ENCODE measurements around the gene ZNF75A. TPM values are rescaled to one million over a fixed set of nuclear protein-coding genes. Genes with fewer than 3 reads are reported as not detected.

The ZNF75A gene
- total RNA-seq, 1 experiment from 2014 or later, result 24.5 TPM

DNA sequence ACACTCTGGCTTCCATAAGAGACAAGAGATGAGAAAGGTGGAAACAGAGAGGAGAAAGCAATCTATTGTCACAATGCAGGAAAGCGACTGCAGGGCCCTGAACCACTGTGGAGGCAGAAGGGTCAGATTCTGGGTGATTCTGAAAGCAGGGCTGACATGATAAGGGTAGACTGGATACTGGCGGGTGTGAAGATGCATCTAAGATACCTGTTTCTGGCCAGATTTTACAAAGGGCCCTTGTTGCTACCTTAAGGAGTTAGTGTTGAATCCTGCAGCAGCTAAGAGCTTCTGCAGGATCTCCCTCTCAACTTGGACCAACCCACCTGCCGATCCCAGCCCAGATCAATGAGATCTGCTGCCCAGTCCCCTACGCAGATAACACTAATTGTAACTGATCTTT is 42.8 kb upstream of the ZNF75A start:
- in situ Hi-C loops (cut with HindIII; ENCODE audit: low pct_unique_long_range_greater_than_20kb, low sequenced_read_pairs), result no loop called here
- no peak overlapping the region for H3K4me3 ChIP-seq (ENCODE audit: low read depth in 2 of 2, low read length in 2 of 2)
- ChIA-PET POLR2A (no interaction called here), CTCF (no interaction called here)
- no peaks in the 10 kb centered on the region for H3K27me3 ChIP-seq (ENCODE audit: control insufficient read depth, insufficient read depth, low read length)
- intact Hi-C loops (cut with micrococcal nuclease; ENCODE audit: unreplicated experiment), result no loop called here
- no peaks in the 10 kb centered on the region for H3K36me3 ChIP-seq (ENCODE audit: control insufficient read depth, insufficient read depth, low read length)
- H3K9me3 ChIP-seq (ENCODE audit: control insufficient read depth, insufficient read depth, low read depth, low read length), result no peaks in the 10 kb centered on the region
- peaks cover 8% of the 10 kb centered on the region; the same call in 1 of the 2 replicates for H3K4me1 ChIP-seq (ENCODE audit: control insufficient read depth, insufficient read depth, low read length)
- no peak for DNase-seq (ENCODE audit: low read depth, low spot score)
- TF ChIP-seq POLR2AphosphoS5 (IDR thresholded peaks at IDR 0.05; ENCODE audit: low read depth, low read length), result no peak
- TF ChIP-seq, protein P1, sequence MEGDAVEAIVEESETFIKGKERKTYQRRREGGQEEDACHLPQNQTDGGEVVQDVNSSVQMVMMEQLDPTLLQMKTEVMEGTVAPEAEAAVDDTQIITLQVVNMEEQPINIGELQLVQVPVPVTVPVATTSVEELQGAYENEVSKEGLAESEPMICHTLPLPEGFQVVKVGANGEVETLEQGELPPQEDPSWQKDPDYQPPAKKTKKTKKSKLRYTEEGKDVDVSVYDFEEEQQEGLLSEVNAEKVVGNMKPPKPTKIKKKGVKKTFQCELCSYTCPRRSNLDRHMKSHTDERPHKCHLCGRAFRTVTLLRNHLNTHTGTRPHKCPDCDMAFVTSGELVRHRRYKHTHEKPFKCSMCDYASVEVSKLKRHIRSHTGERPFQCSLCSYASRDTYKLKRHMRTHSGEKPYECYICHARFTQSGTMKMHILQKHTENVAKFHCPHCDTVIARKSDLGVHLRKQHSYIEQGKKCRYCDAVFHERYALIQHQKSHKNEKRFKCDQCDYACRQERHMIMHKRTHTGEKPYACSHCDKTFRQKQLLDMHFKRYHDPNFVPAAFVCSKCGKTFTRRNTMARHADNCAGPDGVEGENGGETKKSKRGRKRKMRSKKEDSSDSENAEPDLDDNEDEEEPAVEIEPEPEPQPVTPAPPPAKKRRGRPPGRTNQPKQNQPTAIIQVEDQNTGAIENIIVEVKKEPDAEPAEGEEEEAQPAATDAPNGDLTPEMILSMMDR (IDR thresholded peaks at IDR 0.05), result no peak
- TF ChIP-seq SIN3A (IDR thresholded peaks at IDR 0.05; ENCODE audit: borderline replicate concordance, insufficient read depth, low read depth, low read length), result no peak
- TF ChIP-seq, protein P2, sequence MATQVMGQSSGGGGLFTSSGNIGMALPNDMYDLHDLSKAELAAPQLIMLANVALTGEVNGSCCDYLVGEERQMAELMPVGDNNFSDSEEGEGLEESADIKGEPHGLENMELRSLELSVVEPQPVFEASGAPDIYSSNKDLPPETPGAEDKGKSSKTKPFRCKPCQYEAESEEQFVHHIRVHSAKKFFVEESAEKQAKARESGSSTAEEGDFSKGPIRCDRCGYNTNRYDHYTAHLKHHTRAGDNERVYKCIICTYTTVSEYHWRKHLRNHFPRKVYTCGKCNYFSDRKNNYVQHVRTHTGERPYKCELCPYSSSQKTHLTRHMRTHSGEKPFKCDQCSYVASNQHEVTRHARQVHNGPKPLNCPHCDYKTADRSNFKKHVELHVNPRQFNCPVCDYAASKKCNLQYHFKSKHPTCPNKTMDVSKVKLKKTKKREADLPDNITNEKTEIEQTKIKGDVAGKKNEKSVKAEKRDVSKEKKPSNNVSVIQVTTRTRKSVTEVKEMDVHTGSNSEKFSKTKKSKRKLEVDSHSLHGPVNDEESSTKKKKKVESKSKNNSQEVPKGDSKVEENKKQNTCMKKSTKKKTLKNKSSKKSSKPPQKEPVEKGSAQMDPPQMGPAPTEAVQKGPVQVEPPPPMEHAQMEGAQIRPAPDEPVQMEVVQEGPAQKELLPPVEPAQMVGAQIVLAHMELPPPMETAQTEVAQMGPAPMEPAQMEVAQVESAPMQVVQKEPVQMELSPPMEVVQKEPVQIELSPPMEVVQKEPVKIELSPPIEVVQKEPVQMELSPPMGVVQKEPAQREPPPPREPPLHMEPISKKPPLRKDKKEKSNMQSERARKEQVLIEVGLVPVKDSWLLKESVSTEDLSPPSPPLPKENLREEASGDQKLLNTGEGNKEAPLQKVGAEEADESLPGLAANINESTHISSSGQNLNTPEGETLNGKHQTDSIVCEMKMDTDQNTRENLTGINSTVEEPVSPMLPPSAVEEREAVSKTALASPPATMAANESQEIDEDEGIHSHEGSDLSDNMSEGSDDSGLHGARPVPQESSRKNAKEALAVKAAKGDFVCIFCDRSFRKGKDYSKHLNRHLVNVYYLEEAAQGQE (IDR thresholded peaks at IDR 0.05; ENCODE audit: insufficient read depth in 1 of 2, low read depth in 2 of 2, low read length in 1 of 2), result no peak
- no peak for TF ChIP-seq TCF7L2 (IDR thresholded peaks at IDR 0.05; ENCODE audit: low read depth, low read length)
- no peak overlapping the region; the same call in 1 of the 2 replicates for H3K27ac ChIP-seq (ENCODE audit: low read length)
- no peak for ATAC-seq
- no TSS peak for BruUV-seq (replicated peaks)

DNA sequence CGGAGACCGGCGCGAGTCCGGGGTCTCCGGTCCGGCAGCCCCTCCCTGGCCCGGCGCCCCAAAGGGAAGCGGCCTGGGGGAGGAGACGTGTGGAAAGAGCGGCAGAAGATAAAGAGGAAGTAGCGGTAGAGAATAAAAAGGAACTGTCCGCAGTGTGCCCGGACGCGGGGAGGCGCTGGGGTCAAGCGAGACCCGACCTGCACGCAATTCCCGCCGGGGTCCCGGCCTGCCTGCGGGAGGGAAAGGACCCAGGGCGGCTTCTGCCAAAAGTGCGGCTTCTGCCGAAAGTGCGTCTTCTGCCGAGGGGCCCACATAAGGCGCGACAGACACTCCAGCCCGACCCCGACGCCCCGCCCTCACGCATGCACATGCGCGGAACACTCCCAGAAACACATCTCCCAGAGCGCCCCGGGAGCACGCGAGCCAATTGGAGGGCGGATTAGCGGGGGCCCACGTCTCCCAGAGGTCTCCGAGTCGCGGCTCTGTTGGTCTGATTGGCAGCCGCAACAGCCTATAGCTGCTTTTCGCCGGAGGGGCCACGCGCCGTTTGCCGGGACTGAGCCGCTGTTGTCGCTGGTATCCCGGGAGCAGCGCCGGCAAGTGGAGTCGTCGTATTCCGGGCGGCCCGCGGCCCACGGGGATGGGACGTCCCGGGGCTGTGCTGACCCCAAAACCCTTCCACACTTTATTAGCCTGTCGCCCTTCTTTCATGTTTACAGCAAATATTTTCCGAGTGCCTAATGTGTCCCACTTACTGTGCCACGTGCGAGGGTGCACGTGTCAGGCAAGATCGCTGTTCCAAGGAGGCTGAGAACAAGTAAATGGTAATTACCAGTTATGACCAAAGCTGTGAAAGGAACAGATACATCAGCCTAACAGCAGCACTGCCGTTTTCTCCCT is 40.9 kb upstream of the ZNF75A start:
- in situ Hi-C loops (cut with HindIII; ENCODE audit: low pct_unique_long_range_greater_than_20kb, low sequenced_read_pairs), result no loop called here

More for the DNA sequence above, 40.9 kb upstream of the ZNF75A start:
- peak; percentile 83 for DNase-seq (ENCODE audit: low read depth, low spot score)
- peaks cover 8% of the 10 kb centered on the region; the same call in 1 of the 2 replicates for H3K4me1 ChIP-seq (ENCODE audit: control insufficient read depth, insufficient read depth, low read length)
- H3K4me3 ChIP-seq (ENCODE audit: low read depth in 2 of 2, low read length in 2 of 2), result peak overlapping the region; percentile 77 to 92
- no TSS peak for BruUV-seq (replicated peaks)
- POLR2A ChIA-PET, result interaction anchor here (0.6 kb wide), 1 partner anchor 105 kb away, joined by 6 read pairs; no protein-coding TSS in a partner anchor
- no peaks in the 10 kb centered on the region for H3K27me3 ChIP-seq (ENCODE audit: control insufficient read depth, insufficient read depth, low read length)
- intact Hi-C loops (cut with micrococcal nuclease; ENCODE audit: unreplicated experiment), result no loop called here
- ATAC-seq, result peak; percentile 97
- CTCF ChIA-PET, result no interaction called here
- H3K9me3 ChIP-seq (ENCODE audit: control insufficient read depth, insufficient read depth, low read depth, low read length), result no peaks in the 10 kb centered on the region
- TF ChIP-seq TCF7L2 (IDR thresholded peaks at IDR 0.05; ENCODE audit: low read depth, low read length), result peak; percentile 77
- TF ChIP-seq SIN3A (IDR thresholded peaks at IDR 0.05; ENCODE audit: borderline replicate concordance, insufficient read depth, low read depth, low read length), result peak; percentile 51; the same call in 1 of the 2 replicates
- TF ChIP-seq, protein P2 (IDR thresholded peaks at IDR 0.05; ENCODE audit: insufficient read depth in 1 of 2, low read depth in 2 of 2, low read length in 1 of 2), result no peak
- peak; percentile 88 for TF ChIP-seq POLR2AphosphoS5 (IDR thresholded peaks at IDR 0.05; ENCODE audit: low read depth, low read length)
- TF ChIP-seq, protein P1 (IDR thresholded peaks at IDR 0.05), result no peak
- H3K27ac ChIP-seq (ENCODE audit: low read length), result peak overlapping the region; percentile 98
- no peaks in the 10 kb centered on the region for H3K36me3 ChIP-seq (ENCODE audit: control insufficient read depth, insufficient read depth, low read length)

Data from Panc1 (cell line).